B cell (primary cell): ENCODE results near the gene CTIF.

Source experiments
- CTCF ChIP-seq: fragments of 200-600 bp; IDR thresholded peaks from one replicate; pipeline ENCODE4 v1.8.0; 2022; ENCODE audit warnings: antibody characterized with exemption, mild to moderate bottlenecking
- EZH2 ChIP-seq: IDR thresholded peaks from 2 replicates; pipeline ENCODE4 v1.6.1; 2012; ENCODE audit warnings: borderline replicate concordance, low read depth, mild to moderate bottlenecking, moderate library complexity, low read length; ENCODE audit not compliant: insufficient read depth, poor library complexity, severe bottlenecking

GRCh38 chr18:48536516-48536915 lies 2.3 kb upstream of the CTIF start:
- no peak for TF ChIP-seq CTCF
- no peak for TF ChIP-seq EZH2
